ENCODE measurements around the gene GIT2.
"Not testable (repeated sequence)": the region's sequence is repeated elsewhere in the genome, so short reads cannot be mapped to it uniquely, and the experiment has no call there.

Gene GIT2

DNA sequence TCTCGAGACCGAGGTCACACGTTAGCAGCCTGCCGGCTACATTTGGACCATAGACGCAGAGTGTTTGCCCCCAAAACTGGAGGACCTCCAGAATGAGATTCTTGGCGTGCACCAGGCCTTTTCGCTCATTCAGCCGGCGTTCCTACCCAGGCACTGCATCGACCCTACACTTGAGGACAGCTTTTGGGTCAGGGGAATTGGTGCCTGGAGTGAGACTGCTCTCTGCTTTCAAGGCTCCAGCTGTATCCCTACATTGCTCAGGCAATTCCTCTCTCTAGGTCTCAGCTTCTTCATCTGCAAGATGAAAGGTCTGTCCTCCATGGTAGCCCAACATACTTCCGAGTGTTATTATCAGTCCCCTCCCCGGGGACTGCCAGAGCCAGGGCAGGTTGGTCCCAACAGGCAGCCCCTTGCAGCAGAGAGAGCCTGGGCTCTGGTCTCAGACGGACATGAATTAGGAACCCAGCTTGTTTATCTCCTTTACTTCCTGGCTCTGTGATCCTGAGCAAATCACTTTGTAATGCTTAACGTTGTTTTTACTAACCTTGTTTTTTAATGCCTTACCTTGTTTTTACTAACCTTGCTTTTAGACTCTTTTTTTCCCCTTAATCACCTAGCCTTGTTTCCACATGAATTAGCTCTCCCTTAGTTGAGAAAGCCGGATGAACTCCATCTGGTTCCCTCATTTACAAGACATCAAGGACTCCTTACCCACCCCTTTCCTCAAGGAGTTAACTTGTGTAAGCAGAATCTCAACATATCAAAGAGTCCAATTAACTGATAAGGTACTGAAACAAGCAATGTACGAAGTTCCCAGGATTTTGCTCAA lies 95.2 kb downstream of the GIT2 start:
- in situ Hi-C loops (cut with HindIII; ENCODE audit: low pct_ligation_motif_present, low sequenced_read_pairs) = no loop called here
- TF ChIP-seq, protein P1, sequence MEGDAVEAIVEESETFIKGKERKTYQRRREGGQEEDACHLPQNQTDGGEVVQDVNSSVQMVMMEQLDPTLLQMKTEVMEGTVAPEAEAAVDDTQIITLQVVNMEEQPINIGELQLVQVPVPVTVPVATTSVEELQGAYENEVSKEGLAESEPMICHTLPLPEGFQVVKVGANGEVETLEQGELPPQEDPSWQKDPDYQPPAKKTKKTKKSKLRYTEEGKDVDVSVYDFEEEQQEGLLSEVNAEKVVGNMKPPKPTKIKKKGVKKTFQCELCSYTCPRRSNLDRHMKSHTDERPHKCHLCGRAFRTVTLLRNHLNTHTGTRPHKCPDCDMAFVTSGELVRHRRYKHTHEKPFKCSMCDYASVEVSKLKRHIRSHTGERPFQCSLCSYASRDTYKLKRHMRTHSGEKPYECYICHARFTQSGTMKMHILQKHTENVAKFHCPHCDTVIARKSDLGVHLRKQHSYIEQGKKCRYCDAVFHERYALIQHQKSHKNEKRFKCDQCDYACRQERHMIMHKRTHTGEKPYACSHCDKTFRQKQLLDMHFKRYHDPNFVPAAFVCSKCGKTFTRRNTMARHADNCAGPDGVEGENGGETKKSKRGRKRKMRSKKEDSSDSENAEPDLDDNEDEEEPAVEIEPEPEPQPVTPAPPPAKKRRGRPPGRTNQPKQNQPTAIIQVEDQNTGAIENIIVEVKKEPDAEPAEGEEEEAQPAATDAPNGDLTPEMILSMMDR (IDR thresholded peaks at IDR 0.05; ENCODE audit: low read depth, low read length, missing control alignments) = no peak
- Histone ChIP-seq H3K27me3 (replicated peaks) (no peaks in the 10 kb centered on the region), H3K27ac (peak overlapping the region; percentile 83), H3K36me3 (replicated peaks) (peaks cover 18% of the 10 kb centered on the region), H3K4me3 (ENCODE audit: low read depth, low read length) (peak overlapping the region; percentile 75)
- no peak for DNase-seq

DNA sequence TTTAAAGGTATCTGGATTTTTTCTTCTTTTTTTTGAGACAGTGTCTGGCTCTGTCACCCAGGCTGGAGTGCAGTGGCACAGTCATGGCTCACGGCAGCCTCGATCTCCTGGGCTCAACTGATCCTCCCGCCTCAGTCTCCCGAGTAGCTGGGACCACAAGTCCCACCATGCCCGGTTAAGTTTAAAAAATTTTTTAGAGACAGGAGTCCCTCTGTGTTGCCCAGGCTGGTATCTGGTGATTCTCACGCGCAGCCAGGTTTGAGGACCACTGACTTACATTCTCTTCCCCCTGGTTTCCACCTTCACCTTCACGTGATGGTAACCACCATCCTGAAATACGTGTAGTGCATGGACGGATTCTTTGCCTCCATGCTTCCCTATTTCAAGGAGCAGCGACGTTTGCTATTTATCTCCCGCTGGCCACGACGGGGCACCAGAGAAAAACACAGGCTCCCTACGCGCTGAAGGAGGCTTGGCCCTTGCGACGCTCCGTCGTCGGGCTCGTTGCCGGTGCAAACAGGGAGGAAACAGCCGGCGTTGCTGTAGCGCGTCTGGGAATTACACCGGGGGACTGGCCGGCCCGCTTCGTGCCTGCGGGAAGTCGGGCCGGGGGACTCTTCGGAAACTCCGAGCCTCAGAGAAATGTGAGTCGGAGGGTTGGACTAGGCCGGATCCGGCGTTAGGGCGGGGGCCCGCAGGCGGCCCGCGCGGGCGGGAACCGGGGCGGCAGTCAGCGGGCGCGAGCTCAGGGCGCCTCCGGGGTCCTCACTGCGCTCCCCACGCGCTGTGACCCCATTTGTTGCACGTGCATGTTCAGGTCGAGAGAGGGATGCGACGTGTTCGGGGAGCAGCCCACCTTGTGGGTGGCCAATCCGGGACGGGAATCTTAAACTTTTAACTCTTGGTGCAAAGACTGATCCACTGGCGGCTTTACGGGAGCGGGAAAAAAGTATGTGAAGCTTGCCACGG lies 96.1 kb downstream of the GIT2 start, which contains the start of gene TCHP:
TCHP (plus strand) TSS at position 492 of the 969 bp plus-strand sequence. CDS start 2,753 bp downstream, outside the sequence.
- peak; percentile 81 for DNase-seq
- TF ChIP-seq, protein P1 (IDR thresholded peaks at IDR 0.05; ENCODE audit: low read depth, low read length, missing control alignments) = peak; percentile 58
- Histone ChIP-seq H3K27me3 (replicated peaks) (no peaks in the 10 kb centered on the region), H3K4me3 (ENCODE audit: low read depth, low read length) (peak within 1 kb of the TSS; percentile 75), H3K27ac (peak within 1 kb of the TSS; percentile 83), H3K36me3 (replicated peaks) (peaks cover 18% of the 10 kb centered on the region)
- in situ Hi-C loops (cut with HindIII; ENCODE audit: low pct_ligation_motif_present, low sequenced_read_pairs) = no loop called here

DNA sequence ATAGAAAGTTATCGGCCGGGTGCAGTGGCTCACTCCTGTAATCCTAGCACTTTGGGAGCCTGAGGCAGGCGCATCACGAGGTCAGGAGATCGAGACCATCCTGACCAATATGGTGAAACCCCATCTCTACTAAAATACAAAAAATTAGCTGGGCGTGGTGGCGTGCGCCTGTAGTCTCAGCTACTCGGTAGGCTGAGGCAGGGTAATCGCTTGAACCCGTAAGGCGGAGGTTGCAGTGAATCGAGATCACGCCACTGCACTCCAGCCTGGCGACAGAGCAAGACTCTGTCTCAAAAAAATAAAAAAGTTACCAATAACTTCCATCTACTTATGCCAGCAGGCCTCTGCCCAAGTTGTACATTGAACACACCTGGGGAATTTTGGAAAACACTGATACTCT lies 96.8 kb downstream of the GIT2 start:
- H3K27ac ChIP-seq; DNase-seq; H3K27me3 ChIP-seq (replicated peaks); in situ Hi-C loops (cut with HindIII; ENCODE audit: low pct_ligation_motif_present, low sequenced_read_pairs): not testable (repeated sequence)
- H3K4me3 ChIP-seq (ENCODE audit: low read depth, low read length) = peak overlapping the region; percentile 75
- H3K36me3 ChIP-seq (replicated peaks) = peaks cover 13% of the 10 kb centered on the region

DNA sequence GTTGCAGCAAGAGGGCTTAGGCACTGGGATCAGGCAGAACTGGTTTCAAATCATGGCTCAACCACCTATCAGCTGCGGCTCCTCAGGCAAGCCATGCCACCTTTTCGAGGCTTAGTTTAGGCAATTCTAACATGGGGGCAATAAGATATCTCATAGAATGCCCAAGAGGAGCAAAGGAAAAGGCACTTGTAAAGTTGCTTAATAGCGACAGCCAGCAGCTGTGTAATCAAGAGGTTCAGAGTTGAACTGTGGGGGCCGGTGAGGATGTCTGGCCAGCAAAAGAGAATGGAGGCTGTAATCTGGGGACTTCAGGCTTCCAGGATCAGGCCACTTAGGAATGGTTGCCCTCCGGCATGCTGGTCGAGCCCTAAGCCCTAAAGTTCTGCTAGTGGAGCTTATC lies 99.1 kb downstream of the GIT2 start:
- no peak overlapping the region for H3K27ac ChIP-seq
- TF ChIP-seq, protein P1 (IDR thresholded peaks at IDR 0.05; ENCODE audit: low read depth, low read length, missing control alignments) = no peak
- no peak for DNase-seq
- no peak overlapping the region for H3K4me3 ChIP-seq (ENCODE audit: low read depth, low read length)
- H3K36me3 ChIP-seq (replicated peaks) = no peaks in the 10 kb centered on the region
- H3K27me3 ChIP-seq (replicated peaks) = no peaks in the 10 kb centered on the region
- in situ Hi-C loops (cut with HindIII; ENCODE audit: low pct_ligation_motif_present, low sequenced_read_pairs) = no loop called here

DNA sequence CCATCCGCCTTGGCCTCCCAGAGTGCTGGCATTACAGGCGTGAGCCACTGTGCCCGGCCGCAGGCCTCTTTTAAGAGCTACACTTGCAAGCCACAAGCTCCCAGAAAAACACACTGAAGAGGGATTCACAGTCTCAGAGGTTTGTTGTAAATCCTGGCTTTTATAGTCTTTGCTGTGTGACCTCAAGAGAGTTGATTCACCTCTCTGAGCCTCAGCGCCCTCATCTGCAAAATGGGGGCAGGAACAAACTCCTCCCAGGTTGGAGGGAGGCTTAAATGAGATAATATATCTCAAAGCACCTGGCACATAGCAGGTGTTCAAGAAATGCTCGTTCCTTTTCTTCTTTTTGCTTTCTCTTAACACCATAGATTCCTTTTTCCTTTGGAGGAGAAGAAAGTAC lies 100.0 kb downstream of the GIT2 start:
- in situ Hi-C loops (cut with HindIII; ENCODE audit: low pct_ligation_motif_present, low sequenced_read_pairs) = no loop called here
- H3K36me3 ChIP-seq (replicated peaks) = no peaks in the 10 kb centered on the region
- TF ChIP-seq, protein P1 (IDR thresholded peaks at IDR 0.05; ENCODE audit: low read depth, low read length, missing control alignments) = no peak
- DNase-seq = no peak
- no peak overlapping the region for H3K4me3 ChIP-seq (ENCODE audit: low read depth, low read length)
- H3K27ac ChIP-seq = no peak overlapping the region
- no peaks in the 10 kb centered on the region for H3K27me3 ChIP-seq (replicated peaks)

DNA sequence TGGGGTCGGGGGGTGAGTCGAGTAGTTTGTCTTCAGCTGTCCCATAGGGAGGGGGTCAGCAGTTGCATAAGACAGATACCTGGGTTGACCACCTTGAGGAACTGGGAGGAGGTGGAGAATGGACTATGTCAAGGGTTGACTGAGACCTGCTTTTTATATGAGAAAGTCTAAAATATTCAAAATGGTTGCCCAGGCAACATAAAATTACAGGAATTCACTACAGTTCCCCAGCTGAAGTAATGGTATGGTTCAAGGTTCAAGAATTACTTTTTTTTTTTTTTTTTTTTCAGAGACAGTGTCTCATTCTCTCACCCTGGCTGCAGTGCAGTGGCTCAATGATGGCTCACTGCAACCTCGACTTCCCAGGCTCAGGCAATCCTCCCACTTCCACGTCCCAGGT lies 101.2 kb downstream of the GIT2 start:
- Histone ChIP-seq H3K27ac (no peak overlapping the region), H3K4me3 (ENCODE audit: low read depth, low read length) (no peak overlapping the region), H3K36me3 (replicated peaks) (no peaks in the 10 kb centered on the region), H3K27me3 (replicated peaks) (no peaks in the 10 kb centered on the region)
- no peak for DNase-seq
- in situ Hi-C loops (cut with HindIII; ENCODE audit: low pct_ligation_motif_present, low sequenced_read_pairs) = no loop called here
- TF ChIP-seq, protein P1 (IDR thresholded peaks at IDR 0.05; ENCODE audit: low read depth, low read length, missing control alignments) = no peak
